Bronchial epithelial cell (primary cell): ENCODE results near the gene ATP9A. TPM values are rescaled to one million over a fixed set of nuclear protein-coding genes. Genes with fewer than 3 reads are reported as not detected.

Source experiments
- DNase-seq: peaks from one replicate; pipeline ENCODE4 v3.0.0-alpha.2; 2010; ENCODE audit warnings: low read depth
- FAIRE-seq: peaks from 2 replicates; lab custom pipeline; 2011; peaks lifted over from hg19 to GRCh38; lab: Jason Lieb, UNC
- H3K27me3 ChIP-seq: 2 replicates; pipeline ENCODE4 v1.5.1; 2011; ENCODE audit warnings: low read length; ENCODE audit not compliant: control insufficient read depth, insufficient read depth
- H3K36me3 ChIP-seq: 2 replicates; pipeline ENCODE4 v1.5.1; 2011; ENCODE audit warnings: low read length; ENCODE audit not compliant: control insufficient read depth, insufficient read depth
- H3K4me3 ChIP-seq: 2 replicates; pipeline ENCODE4 v1.5.1; 2011; ENCODE audit warnings: mild to moderate bottlenecking, low read depth, low read length, control low read depth
- CTCF ChIP-seq: IDR thresholded peaks from 2 replicates; pipeline ENCODE4 v1.5.1; 2011; ENCODE audit warnings: mild to moderate bottlenecking, moderate library complexity, low read length, control low read depth, inconsistent platforms; ENCODE audit not compliant: insufficient read depth, severe bottlenecking
- total RNA-seq: library from RNA; depleted of rRNA; stranded (reverse); fragments of >200 nt; gene quantifications from 2 replicates; pipeline ENCODE4 v1.2.1, GENCODE V29; 2014

ATP9A gene
- total RNA-seq, 1 donor from 2014 or later: 26.3 TPM

GRCh38 chr20:51802170-51802751, 34.1 kb upstream of the ATP9A start, which contains the start of gene SALL4:
TSS of gene SALL4 (minus strand) at chr20:51802521. CDS start at chr20:51802408, 113 bp downstream.
- TF ChIP-seq CTCF: no peak
- FAIRE-seq (no peak), DNase-seq (no peak)
- H3K36me3 ChIP-seq: no peaks in the 10 kb centered on the region
- peak within 1 kb of the TSS; percentile 20 for H3K4me3 ChIP-seq
- H3K27me3 ChIP-seq: peaks cover 22% of the 10 kb centered on the region

GRCh38 chr20:51801823-51802123, 33.6 kb upstream of the ATP9A start:
- peaks cover 22% of the 10 kb centered on the region for H3K27me3 ChIP-seq
- DNase-seq (no peak), FAIRE-seq (no peak)
- H3K4me3 ChIP-seq: no peak overlapping the region
- TF ChIP-seq CTCF: no peak
- H3K36me3 ChIP-seq: no peaks in the 10 kb centered on the region

GRCh38 chr20:51801122-51801822, 33.1 kb upstream of the ATP9A start:
- no peak for DNase-seq
- peaks cover 22% of the 10 kb centered on the region for H3K27me3 ChIP-seq

GRCh38 chr20:51800872-51801121, 32.6 kb upstream of the ATP9A start:
- H3K36me3 ChIP-seq: no peaks in the 10 kb centered on the region
- peaks cover 22% of the 10 kb centered on the region for H3K27me3 ChIP-seq
- TF ChIP-seq CTCF: no peak
- no peak for DNase-seq
- FAIRE-seq: no peak
- H3K4me3 ChIP-seq: peak overlapping the region; percentile 20

More at GRCh38 chr20:51801122-51801822, 33.1 kb upstream of the ATP9A start:
- no peak for TF ChIP-seq CTCF
- Histone ChIP-seq H3K36me3 (no peaks in the 10 kb centered on the region), H3K4me3 (peak overlapping the region; percentile 20)
- FAIRE-seq: no peak

GRCh38 chr20:51800060-51800871, 32.1 kb upstream of the ATP9A start:
- Histone ChIP-seq H3K4me3 (peak overlapping the region; percentile 20), H3K27me3 (peaks cover 22% of the 10 kb centered on the region), H3K36me3 (no peaks in the 10 kb centered on the region)
- DNase-seq (peak; percentile 26), FAIRE-seq (no peak)
- TF ChIP-seq CTCF: peak; percentile 98
